Stimulated activated CD4-positive, alpha-beta T cell treated with anti-CD3 and anti-CD28 coated beads, TNF-alpha, amount 100 ng/mL, for 1 hour (primary cell): ENCODE results near the gene AIFM3.

Source experiments
- DNase-seq, 3 donors: peaks; one replicate each; pipeline ENCODE4 v3.0.0-alpha.2; 2020; ENCODE audit warnings: low read depth in 3 of 3, low spot score in 1 of 3

AIFM3 gene

GRCh38 chr22:21022955-21023614 is 56.0 kb downstream of the AIFM3 start:
- no peak for DNase-seq

- DNase-seq = no peak
Measured at GRCh38 chr22:21025266-21025665, 58.2 kb downstream of the AIFM3 start.

GRCh38 chr22:21025763-21026755 is 59.0 kb downstream of the AIFM3 start:
- no peak for DNase-seq

GRCh38 chr22:21026783-21027692 is 60.0 kb downstream of the AIFM3 start:
- no peak for DNase-seq

GRCh38 chr22:21028277-21029251 is 61.5 kb downstream of the AIFM3 start:
- no peak for DNase-seq

GRCh38 chr22:21029486-21030025 is 62.5 kb downstream of the AIFM3 start:
- no peak for DNase-seq

GRCh38 chr22:21030032-21030431 is 63.0 kb downstream of the AIFM3 start:
- DNase-seq = no peak
